Central memory CD8-positive, alpha-beta T cell (primary cell): ENCODE data around the gene SART1.
A peak's percentile ranks its signal among the peaks of the same experiment; 100 is the strongest.

Source experiments
- ATAC-seq: fragments of 150-1000 bp; cut with Tn5 transposase; replicated peaks from 2 replicates; pipeline ENCODE4 v1.10.0; 2022; ENCODE audit warnings: mild to moderate bottlenecking, moderate FRiP score, moderate number of reproducible peaks; ENCODE audit not compliant: poor library complexity, severe bottlenecking; ENCODE audit errors: extremely low read depth
- DNase-seq, 2 donors: peaks; one replicate each; pipeline ENCODE4 v3.0.0; 2021; ENCODE audit warnings: low spot score in 2 of 2
- H3K27ac Mint-ChIP-seq: one replicate; pipeline ENCODE4 v1.8.0; 2022; ENCODE audit warnings: low read depth, mild to moderate bottlenecking, moderate library complexity, mixed read lengths
- H3K27me3 Mint-ChIP-seq: one replicate; pipeline ENCODE4 v1.8.0; 2022; ENCODE audit warnings: mixed read lengths
- H3K36me3 Mint-ChIP-seq: one replicate; pipeline ENCODE4 v1.8.0; 2022; ENCODE audit warnings: mild to moderate bottlenecking, moderate library complexity, mixed read lengths; ENCODE audit not compliant: insufficient read depth
- H3K4me1 Mint-ChIP-seq: one replicate; pipeline ENCODE4 v1.8.0; 2022; ENCODE audit warnings: mixed read lengths
- H3K4me3 Mint-ChIP-seq: one replicate; pipeline ENCODE4 v1.8.0; 2022; ENCODE audit warnings: mild to moderate bottlenecking, moderate library complexity, mixed read lengths
- H3K9me3 Mint-ChIP-seq: one replicate; pipeline ENCODE4 v1.8.0; 2022; ENCODE audit warnings: mixed read lengths

SART1 gene

GRCh38 chr11:65961267-65962140 lies at the start of gene SART1:
TSS of gene SART1 (plus strand) at chr11:65961734. CDS start at chr11:65961781, 47 bp downstream.
- ATAC-seq: peak; percentile 96
- peak within 1 kb of the TSS; percentile 99 for H3K4me3 Mint-ChIP-seq
- H3K27ac Mint-ChIP-seq: peak within 1 kb of the TSS; percentile 91

GRCh38 chr11:65912845-65913244 lies 48.7 kb upstream of the SART1 start:
- H3K4me1 Mint-ChIP-seq: peaks cover 25% of the 10 kb centered on the region
- no peak for DNase-seq
- no peak overlapping the region for H3K4me3 Mint-ChIP-seq
- H3K9me3 Mint-ChIP-seq: no peaks in the 10 kb centered on the region
- ATAC-seq: no peak
- peaks cover 8% of the 10 kb centered on the region for H3K27me3 Mint-ChIP-seq
- H3K27ac Mint-ChIP-seq: no peak overlapping the region
- peaks cover 3% of the 10 kb centered on the region for H3K36me3 Mint-ChIP-seq

More at GRCh38 chr11:65961267-65962140, at the start of gene SART1:
- no peaks in the 10 kb centered on the region for H3K9me3 Mint-ChIP-seq
- H3K4me1 Mint-ChIP-seq: peaks cover 41% of the 10 kb centered on the region
- H3K36me3 Mint-ChIP-seq: peaks cover 25% of the 10 kb centered on the region
- DNase-seq: peak; percentile 89 to 91
- H3K27me3 Mint-ChIP-seq: no peaks in the 10 kb centered on the region

GRCh38 chr11:65915101-65915820 lies 46.3 kb upstream of the SART1 start:
- Mint-ChIP-seq H3K4me1 (peaks cover 31% of the 10 kb centered on the region), H3K27me3 (peaks cover 8% of the 10 kb centered on the region), H3K9me3 (no peaks in the 10 kb centered on the region), H3K36me3 (peaks cover 12% of the 10 kb centered on the region), H3K27ac (peak overlapping the region; percentile 67), H3K4me3 (peak overlapping the region; percentile 40)
- no peak for DNase-seq
- ATAC-seq: no peak

GRCh38 chr11:65915821-65916251 lies 45.7 kb upstream of the SART1 start:
- Mint-ChIP-seq H3K36me3 (peaks cover 13% of the 10 kb centered on the region), H3K27ac (no peak overlapping the region), H3K4me3 (peak overlapping the region; percentile 91), H3K27me3 (peaks cover 8% of the 10 kb centered on the region), H3K9me3 (no peaks in the 10 kb centered on the region), H3K4me1 (peaks cover 33% of the 10 kb centered on the region)
- DNase-seq (no peak), ATAC-seq (no peak)

GRCh38 chr11:65916391-65916790 lies 45.1 kb upstream of the SART1 start:
- Mint-ChIP-seq H3K36me3 (peaks cover 13% of the 10 kb centered on the region), H3K27ac (peak overlapping the region; percentile 15), H3K9me3 (no peaks in the 10 kb centered on the region), H3K27me3 (peaks cover 6% of the 10 kb centered on the region), H3K4me1 (peaks cover 33% of the 10 kb centered on the region), H3K4me3 (peak overlapping the region; percentile 91)
- DNase-seq (no peak), ATAC-seq (no peak)

- ATAC-seq (no peak), DNase-seq (no peak)
- peak overlapping the region; percentile 91 for H3K4me3 Mint-ChIP-seq
- H3K27me3 Mint-ChIP-seq: no peaks in the 10 kb centered on the region
- H3K9me3 Mint-ChIP-seq: no peaks in the 10 kb centered on the region
- peak overlapping the region; percentile 15 for H3K27ac Mint-ChIP-seq
- H3K4me1 Mint-ChIP-seq: peaks cover 33% of the 10 kb centered on the region
- H3K36me3 Mint-ChIP-seq: peaks cover 17% of the 10 kb centered on the region
These were observed 44.5 kb upstream of the SART1 start for GRCh38 chr11:65917077-65917433.

GRCh38 chr11:65917434-65918210 lies 43.9 kb upstream of the SART1 start:
- Mint-ChIP-seq H3K27ac (peak overlapping the region; percentile 15), H3K9me3 (no peaks in the 10 kb centered on the region), H3K4me1 (peaks cover 33% of the 10 kb centered on the region)

GRCh38 chr11:65918211-65919140 lies 43.1 kb upstream of the SART1 start, which contains the start of gene C11orf68:
TSS of gene C11orf68 (minus strand) at chr11:65919062. CDS start at chr11:65919031, 31 bp downstream.
- peak in 1 of 2 donors; percentile 40 for DNase-seq
- H3K27ac Mint-ChIP-seq: peak within 1 kb of the TSS; percentile 80
- peaks cover 17% of the 10 kb centered on the region for H3K36me3 Mint-ChIP-seq
- peak within 1 kb of the TSS; percentile 91 for H3K4me3 Mint-ChIP-seq
- no peaks in the 10 kb centered on the region for H3K9me3 Mint-ChIP-seq
- no peaks in the 10 kb centered on the region for H3K27me3 Mint-ChIP-seq
- peaks cover 33% of the 10 kb centered on the region for H3K4me1 Mint-ChIP-seq
- peak; percentile 67 for ATAC-seq

More at GRCh38 chr11:65917434-65918210, 43.9 kb upstream of the SART1 start:
- ATAC-seq: no peak
- no peak for DNase-seq
- H3K4me3 Mint-ChIP-seq: peak overlapping the region; percentile 91
- no peaks in the 10 kb centered on the region for H3K27me3 Mint-ChIP-seq
- peaks cover 17% of the 10 kb centered on the region for H3K36me3 Mint-ChIP-seq

- Mint-ChIP-seq H3K27me3 (no peaks in the 10 kb centered on the region), H3K4me3 (peak within 1 kb of the TSS; percentile 91), H3K9me3 (no peaks in the 10 kb centered on the region), H3K4me1 (peaks cover 33% of the 10 kb centered on the region), H3K27ac (peak within 1 kb of the TSS; percentile 80), H3K36me3 (peaks cover 17% of the 10 kb centered on the region)
- DNase-seq (peak; percentile 86 to 96), ATAC-seq (peak; percentile 97)
These were observed 42.4 kb upstream of the SART1 start, which contains the start of gene DRAP1 for GRCh38 chr11:65919141-65919572. TSS of gene DRAP1 (plus strand) at chr11:65919426. CDS start at chr11:65919502, 76 bp downstream.

GRCh38 chr11:65919573-65920371 lies 41.8 kb upstream of the SART1 start:
- no peaks in the 10 kb centered on the region for H3K9me3 Mint-ChIP-seq
- peaks cover 17% of the 10 kb centered on the region for H3K36me3 Mint-ChIP-seq
- ATAC-seq: peak; percentile 20
- H3K27me3 Mint-ChIP-seq: no peaks in the 10 kb centered on the region
- H3K27ac Mint-ChIP-seq: peak overlapping the region; percentile 80
- peaks cover 27% of the 10 kb centered on the region for H3K4me1 Mint-ChIP-seq
- H3K4me3 Mint-ChIP-seq: peak overlapping the region; percentile 91
- DNase-seq: peak; percentile 21 to 37
